ENCODE data around the gene AKAP13. TPM values are rescaled to one million over a fixed set of nuclear protein-coding genes. Genes with fewer than 3 reads are reported as not detected.

AKAP13 gene
- total RNA-seq, 2 donors from 2014 or later, result 228 to 273 TPM

DNA sequence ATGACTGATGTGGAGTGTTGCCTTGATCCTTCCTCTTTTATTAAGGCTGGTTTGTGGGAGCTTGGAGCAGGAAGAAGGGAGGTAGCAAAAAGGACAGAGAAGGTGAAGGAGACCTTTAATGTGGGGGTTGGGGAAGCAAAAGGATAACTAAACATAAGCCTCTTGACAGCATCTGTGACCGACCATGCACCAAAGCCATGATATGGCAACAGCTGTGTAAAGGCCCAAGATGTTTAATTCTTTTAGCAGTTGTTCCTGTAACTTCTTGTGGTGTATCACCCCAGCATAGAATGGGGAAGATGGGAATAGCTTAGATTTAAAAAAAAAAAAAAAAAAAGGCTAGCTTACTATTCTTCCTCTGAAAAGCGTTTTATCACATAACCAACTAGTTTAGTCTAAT lies 219.6 kb downstream of the AKAP13 start:
- no peak overlapping the region for H3K27ac ChIP-seq
- no peaks in the 10 kb centered on the region for H3K27me3 ChIP-seq (replicated peaks; ENCODE audit: insufficient read depth)
- TF ChIP-seq, protein P1, sequence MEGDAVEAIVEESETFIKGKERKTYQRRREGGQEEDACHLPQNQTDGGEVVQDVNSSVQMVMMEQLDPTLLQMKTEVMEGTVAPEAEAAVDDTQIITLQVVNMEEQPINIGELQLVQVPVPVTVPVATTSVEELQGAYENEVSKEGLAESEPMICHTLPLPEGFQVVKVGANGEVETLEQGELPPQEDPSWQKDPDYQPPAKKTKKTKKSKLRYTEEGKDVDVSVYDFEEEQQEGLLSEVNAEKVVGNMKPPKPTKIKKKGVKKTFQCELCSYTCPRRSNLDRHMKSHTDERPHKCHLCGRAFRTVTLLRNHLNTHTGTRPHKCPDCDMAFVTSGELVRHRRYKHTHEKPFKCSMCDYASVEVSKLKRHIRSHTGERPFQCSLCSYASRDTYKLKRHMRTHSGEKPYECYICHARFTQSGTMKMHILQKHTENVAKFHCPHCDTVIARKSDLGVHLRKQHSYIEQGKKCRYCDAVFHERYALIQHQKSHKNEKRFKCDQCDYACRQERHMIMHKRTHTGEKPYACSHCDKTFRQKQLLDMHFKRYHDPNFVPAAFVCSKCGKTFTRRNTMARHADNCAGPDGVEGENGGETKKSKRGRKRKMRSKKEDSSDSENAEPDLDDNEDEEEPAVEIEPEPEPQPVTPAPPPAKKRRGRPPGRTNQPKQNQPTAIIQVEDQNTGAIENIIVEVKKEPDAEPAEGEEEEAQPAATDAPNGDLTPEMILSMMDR (IDR thresholded peaks at IDR 0.05), result no peak
- peaks cover 0 to 8% of the 10 kb centered on the region in 2 donors for H3K4me1 ChIP-seq (ENCODE audit: control insufficient read depth in 1 of 2, low read depth in 2 of 2)
- ATAC-seq (ENCODE audit: insufficient number of reproducible peaks, low FRiP score, low read depth) (no peak), DNase-seq (ENCODE audit: low spot score) (no peak)
- no peak overlapping the region for H3K4me3 ChIP-seq
- H3K36me3 ChIP-seq, result no peaks in the 10 kb centered on the region
- H3K9me3 ChIP-seq, result no peaks in the 10 kb centered on the region

DNA sequence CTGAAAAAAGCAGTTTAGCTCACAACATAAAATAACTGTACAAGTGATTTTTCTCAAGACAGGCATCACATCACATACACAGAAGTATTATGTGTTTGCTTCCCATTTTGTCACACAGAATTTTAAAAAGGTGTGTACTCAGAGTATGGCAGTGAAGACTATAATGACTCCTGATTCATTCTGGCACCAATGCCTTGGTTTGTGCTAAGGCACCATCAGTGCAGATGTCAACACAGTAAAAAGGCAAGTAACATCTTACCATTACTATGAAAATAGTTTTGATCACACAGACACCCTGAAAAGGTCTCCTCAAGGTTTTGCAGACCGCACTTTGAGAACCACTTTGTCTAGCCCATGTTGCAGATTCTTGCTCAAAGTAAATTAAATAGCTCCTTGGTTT lies 222.8 kb downstream of the AKAP13 start:
- peaks cover 15 to 28% of the 10 kb centered on the region in 2 donors for H3K4me1 ChIP-seq (ENCODE audit: control insufficient read depth in 1 of 2, low read depth in 2 of 2)
- no peak for DNase-seq (ENCODE audit: low spot score)

DNA sequence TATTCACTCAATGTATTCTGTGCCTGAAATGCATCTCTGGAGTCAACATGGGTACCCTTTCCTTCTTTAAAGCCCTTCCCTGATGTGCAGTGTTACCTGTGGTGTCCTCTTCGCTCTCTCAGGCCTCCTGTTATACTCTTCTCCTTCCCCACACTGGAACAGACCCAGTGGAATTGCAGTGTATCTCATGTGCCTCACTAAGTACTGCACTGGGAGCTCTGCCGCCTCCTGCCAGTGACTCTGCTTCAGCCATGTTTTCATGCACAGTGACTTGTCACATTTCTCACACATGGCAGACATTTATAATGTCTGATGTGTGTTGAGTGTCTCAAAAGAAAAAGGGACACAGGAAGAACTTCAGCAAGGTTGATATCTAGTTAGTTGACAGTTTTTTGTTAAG lies 223.3 kb downstream of the AKAP13 start:
- Histone ChIP-seq H3K4me1 (ENCODE audit: control insufficient read depth in 1 of 2, low read depth in 2 of 2) (peaks cover 21 to 30% of the 10 kb centered on the region in 2 donors), H3K36me3 (no peaks in the 10 kb centered on the region), H3K9me3 (no peaks in the 10 kb centered on the region), H3K27me3 (replicated peaks; ENCODE audit: insufficient read depth) (no peaks in the 10 kb centered on the region), H3K27ac (no peak overlapping the region), H3K4me3 (no peak overlapping the region)
- ATAC-seq (ENCODE audit: insufficient number of reproducible peaks, low FRiP score, low read depth), result no peak
- no peak for DNase-seq (ENCODE audit: low spot score)
- TF ChIP-seq, protein P1 (IDR thresholded peaks at IDR 0.05), result no peak

More for the DNA sequence above, 222.8 kb downstream of the AKAP13 start:
- no peak for ATAC-seq (ENCODE audit: insufficient number of reproducible peaks, low FRiP score, low read depth)
- Histone ChIP-seq H3K9me3 (no peaks in the 10 kb centered on the region), H3K27ac (no peak overlapping the region), H3K36me3 (no peaks in the 10 kb centered on the region), H3K4me3 (no peak overlapping the region), H3K27me3 (replicated peaks; ENCODE audit: insufficient read depth) (no peaks in the 10 kb centered on the region)
- TF ChIP-seq, protein P1 (IDR thresholded peaks at IDR 0.05), result no peak

DNA sequence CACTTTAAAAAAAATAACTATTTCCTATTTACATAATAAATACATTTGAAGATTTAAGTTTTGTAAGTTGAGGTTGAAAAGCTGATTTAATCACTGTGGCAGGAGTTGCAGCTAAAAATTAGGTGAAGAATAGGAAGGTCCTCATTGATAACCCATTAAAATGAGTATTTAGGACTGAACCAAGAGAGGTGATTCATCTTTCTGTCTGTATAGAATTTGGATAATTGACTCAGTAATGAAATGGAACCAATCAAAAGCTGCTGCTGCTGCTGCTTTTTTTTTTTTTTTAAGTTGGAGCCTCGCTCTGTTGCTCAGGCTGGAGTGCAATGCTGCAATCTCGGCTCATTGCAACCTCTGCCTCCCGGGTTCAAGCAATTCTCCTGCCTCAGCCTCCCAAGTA lies 223.8 kb downstream of the AKAP13 start:
- ATAC-seq (ENCODE audit: insufficient number of reproducible peaks, low FRiP score, low read depth) (no peak), DNase-seq (ENCODE audit: low spot score) (no peak)
- TF ChIP-seq, protein P1 (IDR thresholded peaks at IDR 0.05), result no peak
- no peak overlapping the region for H3K27ac ChIP-seq
- no peak overlapping the region for H3K4me3 ChIP-seq
- no peaks in the 10 kb centered on the region for H3K36me3 ChIP-seq
- no peaks in the 10 kb centered on the region for H3K27me3 ChIP-seq (replicated peaks; ENCODE audit: insufficient read depth)
- no peaks in the 10 kb centered on the region for H3K9me3 ChIP-seq
- H3K4me1 ChIP-seq (ENCODE audit: control insufficient read depth in 1 of 2, low read depth in 2 of 2), result peaks cover 23 to 31% of the 10 kb centered on the region in 2 donors

DNA sequence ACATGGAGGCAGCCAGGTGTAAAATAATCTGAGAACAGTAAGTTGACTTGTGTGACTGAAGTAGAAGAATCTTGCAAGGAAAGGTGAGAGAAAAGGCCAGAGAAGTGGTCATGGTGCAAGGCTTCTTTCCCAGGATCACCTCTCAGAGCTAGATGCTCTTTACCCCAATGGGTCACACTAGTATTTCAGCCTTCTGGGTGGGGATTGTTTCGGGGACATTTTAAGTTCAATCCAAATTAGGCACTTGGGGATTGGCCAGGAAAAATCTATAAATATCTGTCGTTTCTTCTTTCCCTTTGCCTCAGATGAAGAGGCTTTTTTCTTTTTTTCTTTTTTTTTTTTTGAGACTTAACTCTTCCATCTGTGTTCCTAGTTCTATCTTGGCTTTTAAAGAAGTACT lies 226.3 kb downstream of the AKAP13 start:
- Histone ChIP-seq H3K4me1 (ENCODE audit: control insufficient read depth in 1 of 2, low read depth in 2 of 2) (peaks cover 23 to 32% of the 10 kb centered on the region in 2 donors), H3K27ac (peak overlapping the region; percentile 78 to 79), H3K36me3 (no peaks in the 10 kb centered on the region), H3K27me3 (replicated peaks; ENCODE audit: insufficient read depth) (no peaks in the 10 kb centered on the region), H3K9me3 (no peaks in the 10 kb centered on the region), H3K4me3 (peak overlapping the region; percentile 7)
- ATAC-seq (ENCODE audit: insufficient number of reproducible peaks, low FRiP score, low read depth) (no peak), DNase-seq (ENCODE audit: low spot score) (no peak)
- TF ChIP-seq, protein P1 (IDR thresholded peaks at IDR 0.05), result no peak

Data from thoracic aorta (tissue), 2 donors.